ENCODE data around the gene MMP24.

The MMP24 gene

GRCh38 chr20:35196313-35196712, 30.2 kb upstream of the MMP24 start:
- no peak for TF ChIP-seq TAF1 (IDR thresholded peaks at IDR 0.05; ENCODE audit: borderline replicate concordance, insufficient read depth, low read length)

DNA sequence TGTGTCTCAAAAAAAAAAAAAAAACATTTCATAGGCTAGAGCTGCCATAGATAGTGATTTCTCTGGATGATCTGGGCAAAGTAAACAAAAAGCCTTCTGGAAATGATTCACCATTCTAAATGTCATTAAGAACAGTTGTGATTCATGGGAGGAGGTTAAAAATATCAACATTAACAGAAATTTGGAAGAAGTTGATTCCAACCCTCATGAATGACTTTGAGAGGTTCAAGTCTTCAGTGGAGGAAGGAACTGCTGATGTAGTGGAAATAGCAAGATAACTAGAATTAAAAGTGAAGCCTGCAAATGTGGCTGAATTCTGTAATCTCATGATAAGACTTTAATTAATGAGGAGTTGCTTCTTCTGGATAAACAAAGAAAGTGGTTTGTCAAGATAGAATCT, 26.8 kb upstream of the MMP24 start:
- TF ChIP-seq TAF1 (IDR thresholded peaks at IDR 0.05; ENCODE audit: borderline replicate concordance, insufficient read depth, low read length): no peak
- TF ChIP-seq POLR2AphosphoS5 (IDR thresholded peaks at IDR 0.05; ENCODE audit: low read depth, low read length): no peak
- TF ChIP-seq, protein P1, sequence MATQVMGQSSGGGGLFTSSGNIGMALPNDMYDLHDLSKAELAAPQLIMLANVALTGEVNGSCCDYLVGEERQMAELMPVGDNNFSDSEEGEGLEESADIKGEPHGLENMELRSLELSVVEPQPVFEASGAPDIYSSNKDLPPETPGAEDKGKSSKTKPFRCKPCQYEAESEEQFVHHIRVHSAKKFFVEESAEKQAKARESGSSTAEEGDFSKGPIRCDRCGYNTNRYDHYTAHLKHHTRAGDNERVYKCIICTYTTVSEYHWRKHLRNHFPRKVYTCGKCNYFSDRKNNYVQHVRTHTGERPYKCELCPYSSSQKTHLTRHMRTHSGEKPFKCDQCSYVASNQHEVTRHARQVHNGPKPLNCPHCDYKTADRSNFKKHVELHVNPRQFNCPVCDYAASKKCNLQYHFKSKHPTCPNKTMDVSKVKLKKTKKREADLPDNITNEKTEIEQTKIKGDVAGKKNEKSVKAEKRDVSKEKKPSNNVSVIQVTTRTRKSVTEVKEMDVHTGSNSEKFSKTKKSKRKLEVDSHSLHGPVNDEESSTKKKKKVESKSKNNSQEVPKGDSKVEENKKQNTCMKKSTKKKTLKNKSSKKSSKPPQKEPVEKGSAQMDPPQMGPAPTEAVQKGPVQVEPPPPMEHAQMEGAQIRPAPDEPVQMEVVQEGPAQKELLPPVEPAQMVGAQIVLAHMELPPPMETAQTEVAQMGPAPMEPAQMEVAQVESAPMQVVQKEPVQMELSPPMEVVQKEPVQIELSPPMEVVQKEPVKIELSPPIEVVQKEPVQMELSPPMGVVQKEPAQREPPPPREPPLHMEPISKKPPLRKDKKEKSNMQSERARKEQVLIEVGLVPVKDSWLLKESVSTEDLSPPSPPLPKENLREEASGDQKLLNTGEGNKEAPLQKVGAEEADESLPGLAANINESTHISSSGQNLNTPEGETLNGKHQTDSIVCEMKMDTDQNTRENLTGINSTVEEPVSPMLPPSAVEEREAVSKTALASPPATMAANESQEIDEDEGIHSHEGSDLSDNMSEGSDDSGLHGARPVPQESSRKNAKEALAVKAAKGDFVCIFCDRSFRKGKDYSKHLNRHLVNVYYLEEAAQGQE (IDR thresholded peaks at IDR 0.05; ENCODE audit: insufficient read depth in 1 of 2, low read depth in 2 of 2, low read length in 2 of 2): no peak
- TF ChIP-seq SIN3A (IDR thresholded peaks at IDR 0.05; ENCODE audit: borderline replicate concordance, insufficient read depth, low read length): no peak
- no peak for TF ChIP-seq FOXP2 (optimal IDR thresholded peaks at IDR 0.05; ENCODE audit: borderline replicate concordance, extremely low read depth, extremely low read length, insufficient read depth)

DNA sequence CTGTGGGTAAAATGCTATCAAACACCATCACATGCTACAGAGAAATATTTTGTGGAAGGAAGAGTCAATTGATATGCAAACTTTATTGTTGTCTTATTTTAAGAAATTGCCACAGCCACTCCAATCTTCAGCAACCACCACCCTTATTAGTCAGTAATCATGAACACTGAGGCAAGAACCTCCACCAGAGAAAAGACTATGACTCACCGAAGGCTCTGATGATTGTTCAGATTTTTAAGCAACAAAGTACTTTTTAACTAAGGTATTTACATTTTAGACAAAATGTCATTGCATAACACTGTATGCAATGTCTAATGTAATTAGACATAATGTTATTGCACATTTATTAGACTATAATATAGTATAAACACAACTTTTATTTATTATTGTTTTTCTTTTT, 26.2 kb upstream of the MMP24 start:
- TF ChIP-seq, protein P1 (IDR thresholded peaks at IDR 0.05; ENCODE audit: insufficient read depth in 1 of 2, low read depth in 2 of 2, low read length in 2 of 2): no peak
- TF ChIP-seq TAF1 (IDR thresholded peaks at IDR 0.05; ENCODE audit: borderline replicate concordance, insufficient read depth, low read length) (no peak), SIN3A (IDR thresholded peaks at IDR 0.05; ENCODE audit: borderline replicate concordance, insufficient read depth, low read length) (no peak), FOXP2 (optimal IDR thresholded peaks at IDR 0.05; ENCODE audit: borderline replicate concordance, extremely low read depth, extremely low read length, insufficient read depth) (no peak), POLR2AphosphoS5 (IDR thresholded peaks at IDR 0.05; ENCODE audit: low read depth, low read length) (no peak)

GRCh38 chr20:35206802-35207201, 19.7 kb upstream of the MMP24 start:
- TF ChIP-seq, protein P1 (IDR thresholded peaks at IDR 0.05; ENCODE audit: insufficient read depth in 1 of 2, low read depth in 2 of 2, low read length in 2 of 2): no peak
- TF ChIP-seq POLR2AphosphoS5 (IDR thresholded peaks at IDR 0.05; ENCODE audit: low read depth, low read length): no peak
- no peak for TF ChIP-seq TAF1 (IDR thresholded peaks at IDR 0.05; ENCODE audit: borderline replicate concordance, insufficient read depth, low read length)
- TF ChIP-seq SIN3A (IDR thresholded peaks at IDR 0.05; ENCODE audit: borderline replicate concordance, insufficient read depth, low read length): no peak
- TF ChIP-seq FOXP2 (optimal IDR thresholded peaks at IDR 0.05; ENCODE audit: borderline replicate concordance, extremely low read depth, extremely low read length, insufficient read depth): no peak

DNA sequence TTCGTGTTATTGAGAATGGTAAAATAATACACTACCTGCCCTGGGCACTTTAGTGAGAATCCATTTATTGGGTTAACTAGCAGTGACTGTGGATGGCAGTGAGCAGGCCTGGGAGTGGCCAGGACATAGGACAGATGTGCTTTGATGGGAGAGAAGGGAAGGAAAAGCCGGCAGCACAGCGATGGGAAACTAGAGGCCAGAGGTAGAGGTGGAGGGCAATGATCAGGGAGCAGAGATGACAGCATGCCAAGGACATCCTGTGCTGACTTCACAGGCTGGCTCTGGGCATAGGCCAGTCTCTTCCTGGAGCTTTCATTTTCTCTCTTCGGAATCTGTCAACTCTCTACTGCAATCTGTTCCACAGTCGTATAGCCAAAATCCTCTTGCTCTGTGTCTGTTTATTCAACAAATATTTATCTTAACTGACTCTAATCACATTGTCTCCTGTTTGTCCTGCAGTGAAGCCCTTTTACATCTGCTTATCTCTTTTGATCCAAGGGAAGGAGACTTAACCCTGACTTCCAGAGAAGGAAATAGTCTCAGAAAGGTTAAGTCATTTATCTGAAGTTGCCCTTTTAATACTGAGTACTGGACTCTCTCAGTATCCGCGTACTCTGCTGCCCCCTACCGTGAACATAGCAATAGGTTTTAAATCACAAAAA, 18.4 kb upstream of the MMP24 start:
- TF ChIP-seq FOXP2 (optimal IDR thresholded peaks at IDR 0.05; ENCODE audit: borderline replicate concordance, extremely low read depth, extremely low read length, insufficient read depth) (no peak), TAF1 (IDR thresholded peaks at IDR 0.05; ENCODE audit: borderline replicate concordance, insufficient read depth, low read length) (no peak), SIN3A (IDR thresholded peaks at IDR 0.05; ENCODE audit: borderline replicate concordance, insufficient read depth, low read length) (no peak), POLR2AphosphoS5 (IDR thresholded peaks at IDR 0.05; ENCODE audit: low read depth, low read length) (no peak)
- TF ChIP-seq, protein P1 (IDR thresholded peaks at IDR 0.05; ENCODE audit: insufficient read depth in 1 of 2, low read depth in 2 of 2, low read length in 2 of 2): no peak
